ENCODE results near the gene CMTM5.

GRCh38 chr14:23377198-23377550 lies 328 bp downstream of the CMTM5 start:
- TF ChIP-seq, protein P1, sequence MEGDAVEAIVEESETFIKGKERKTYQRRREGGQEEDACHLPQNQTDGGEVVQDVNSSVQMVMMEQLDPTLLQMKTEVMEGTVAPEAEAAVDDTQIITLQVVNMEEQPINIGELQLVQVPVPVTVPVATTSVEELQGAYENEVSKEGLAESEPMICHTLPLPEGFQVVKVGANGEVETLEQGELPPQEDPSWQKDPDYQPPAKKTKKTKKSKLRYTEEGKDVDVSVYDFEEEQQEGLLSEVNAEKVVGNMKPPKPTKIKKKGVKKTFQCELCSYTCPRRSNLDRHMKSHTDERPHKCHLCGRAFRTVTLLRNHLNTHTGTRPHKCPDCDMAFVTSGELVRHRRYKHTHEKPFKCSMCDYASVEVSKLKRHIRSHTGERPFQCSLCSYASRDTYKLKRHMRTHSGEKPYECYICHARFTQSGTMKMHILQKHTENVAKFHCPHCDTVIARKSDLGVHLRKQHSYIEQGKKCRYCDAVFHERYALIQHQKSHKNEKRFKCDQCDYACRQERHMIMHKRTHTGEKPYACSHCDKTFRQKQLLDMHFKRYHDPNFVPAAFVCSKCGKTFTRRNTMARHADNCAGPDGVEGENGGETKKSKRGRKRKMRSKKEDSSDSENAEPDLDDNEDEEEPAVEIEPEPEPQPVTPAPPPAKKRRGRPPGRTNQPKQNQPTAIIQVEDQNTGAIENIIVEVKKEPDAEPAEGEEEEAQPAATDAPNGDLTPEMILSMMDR (IDR thresholded peaks at IDR 0.05) = no peak
- TF ChIP-seq POLR2A (IDR thresholded peaks at IDR 0.05) = no peak
